Measurements from ENCODE around the gene PEMT.

DNA sequence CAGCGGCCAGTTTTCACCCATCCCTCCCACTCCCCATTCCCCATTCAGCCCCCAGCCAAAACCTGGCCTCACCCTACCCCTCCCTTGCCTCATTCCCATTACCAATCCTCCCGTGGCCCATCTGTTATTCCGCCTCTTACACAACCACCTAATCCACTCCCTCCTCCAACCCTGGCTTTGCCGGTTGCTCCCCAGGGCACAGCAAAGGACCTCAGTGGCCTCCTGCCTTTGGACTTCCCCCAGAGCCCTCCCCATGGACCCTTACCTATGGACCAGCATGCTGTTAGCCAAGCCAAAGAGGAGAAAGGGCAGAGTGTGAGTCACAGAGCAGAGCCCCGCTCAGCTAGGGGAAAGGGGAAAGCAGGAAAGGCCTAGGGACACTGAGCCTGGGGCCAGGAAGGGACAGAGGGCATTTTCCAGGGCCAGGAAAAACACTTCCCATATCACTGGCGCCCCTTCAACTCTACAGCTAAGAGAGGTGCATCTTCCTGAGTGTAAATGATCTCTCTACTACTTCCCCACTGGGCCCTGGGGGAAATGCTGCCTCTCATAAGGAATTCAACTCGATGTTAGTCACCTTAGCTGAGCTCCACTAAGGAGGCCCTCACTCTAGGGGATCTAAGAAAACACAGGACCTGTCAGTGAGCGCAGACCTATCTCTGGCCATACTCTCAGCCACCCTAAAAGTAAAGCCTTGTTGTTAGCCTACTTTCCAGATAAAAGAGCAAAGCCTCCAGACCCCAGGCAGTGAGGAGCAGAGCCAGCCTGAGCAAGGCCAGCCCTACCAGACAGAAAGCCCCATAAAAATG lies 10.6 kb downstream of the PEMT start:
- TF ChIP-seq YY1 (IDR thresholded peaks at IDR 0.05; ENCODE audit: insufficient read depth, insufficient read length): no peak
- TF ChIP-seq ZNF274 (IDR thresholded peaks at IDR 0.05; ENCODE audit: low read depth, low read length): no peak
